Stimulated activated naive CD8-positive, alpha-beta T cell treated with anti-CD3 and anti-CD28 coated beads, Interleukin-15, amount 100 ng/mL, for 72 hours (primary cell): ENCODE results near the gene CCL5.
A peak's percentile ranks its signal among the peaks of the same experiment; 100 is the strongest.

Source experiments
- ATAC-seq: fragments of 150-1000 bp; cut with Tn5 transposase; 2 replicates; pipeline ENCODE4 v1.10.0; 2021; ENCODE audit warnings: mild to moderate bottlenecking, moderate library complexity
- DNase-seq, 2 donors: peaks; one replicate each; pipeline ENCODE4 v3.0.0; 2021 to 2022
- H3K27ac Mint-ChIP-seq, 2 donors: one replicate each; pipeline ENCODE4 v1.8.0; 2022; ENCODE audit warnings: mild to moderate bottlenecking in 2 of 2, mixed read lengths in 2 of 2, moderate library complexity in 2 of 2
- H3K27me3 Mint-ChIP-seq: one replicate; pipeline ENCODE4 v1.8.0; 2022; ENCODE audit warnings: mixed read lengths
- H3K4me1 Mint-ChIP-seq: one replicate; pipeline ENCODE4 v1.8.0; 2022; ENCODE audit warnings: mild to moderate bottlenecking, mixed read lengths
- H3K4me3 Mint-ChIP-seq, 2 donors: one replicate each; pipeline ENCODE4 v1.8.0; 2022; ENCODE audit warnings: mild to moderate bottlenecking in 2 of 2, mixed read lengths in 2 of 2, moderate library complexity in 1 of 2
- H3K9me3 Mint-ChIP-seq, 2 donors: one replicate each; pipeline ENCODE4 v1.8.0; 2022; ENCODE audit warnings: mixed read lengths in 2 of 2

CCL5 gene

GRCh38 chr17:35879773-35880654 is at the start of gene CCL5:
TSS of gene CCL5 (minus strand) at chr17:35880360.
- peak within 1 kb of the TSS; percentile 92 to 97 for H3K27ac Mint-ChIP-seq
- H3K4me3 Mint-ChIP-seq, result peak within 1 kb of the TSS; percentile 79 to 81
- no peaks in the 10 kb centered on the region for H3K9me3 Mint-ChIP-seq
- H3K27me3 Mint-ChIP-seq, result no peaks in the 10 kb centered on the region
- DNase-seq (peak; percentile 60 to 73), ATAC-seq (peak; percentile 96)
- peaks cover 60% of the 10 kb centered on the region for H3K4me1 Mint-ChIP-seq

- Mint-ChIP-seq H3K4me1 (peaks cover 30% of the 10 kb centered on the region), H3K27me3 (no peaks in the 10 kb centered on the region), H3K9me3 (no peaks in the 10 kb centered on the region), H3K4me3 (no peak overlapping the region), H3K27ac (no peak overlapping the region)
- DNase-seq (no peak), ATAC-seq (no peak)
Measured at GRCh38 chr17:35927714-35928113, 47.6 kb upstream of the CCL5 start.

- ATAC-seq (no peak), DNase-seq (no peak)
- H3K27me3 Mint-ChIP-seq, result no peaks in the 10 kb centered on the region
- H3K4me1 Mint-ChIP-seq, result peaks cover 27% of the 10 kb centered on the region
- no peak overlapping the region for H3K4me3 Mint-ChIP-seq
- H3K9me3 Mint-ChIP-seq, result no peaks in the 10 kb centered on the region
- no peak overlapping the region for H3K27ac Mint-ChIP-seq
Measured at GRCh38 chr17:35923609-35924114, 43.5 kb upstream of the CCL5 start.

GRCh38 chr17:35920229-35920628 is 40.1 kb upstream of the CCL5 start:
- peak overlapping the region in 1 of 2 donors; percentile 61 for H3K4me3 Mint-ChIP-seq
- H3K4me1 Mint-ChIP-seq, result peaks cover 37% of the 10 kb centered on the region
- DNase-seq (no peak), ATAC-seq (no peak)
- no peaks in the 10 kb centered on the region for H3K27me3 Mint-ChIP-seq
- no peak overlapping the region for H3K27ac Mint-ChIP-seq
- no peaks in the 10 kb centered on the region for H3K9me3 Mint-ChIP-seq

- ATAC-seq, result no peak
- H3K4me1 Mint-ChIP-seq, result peaks cover 52% of the 10 kb centered on the region
Measured at GRCh38 chr17:35918665-35919064, 38.5 kb upstream of the CCL5 start.

GRCh38 chr17:35917519-35918213 is 37.5 kb upstream of the CCL5 start:
- ATAC-seq, result no peak
- H3K27ac Mint-ChIP-seq, result no peak overlapping the region
- H3K4me3 Mint-ChIP-seq, result no peak overlapping the region
- H3K27me3 Mint-ChIP-seq, result no peaks in the 10 kb centered on the region
- DNase-seq, result no peak
- H3K9me3 Mint-ChIP-seq, result no peaks in the 10 kb centered on the region
- peaks cover 62% of the 10 kb centered on the region for H3K4me1 Mint-ChIP-seq

More at GRCh38 chr17:35918665-35919064, 38.5 kb upstream of the CCL5 start:
- Mint-ChIP-seq H3K4me3 (no peak overlapping the region), H3K27me3 (no peaks in the 10 kb centered on the region), H3K27ac (no peak overlapping the region), H3K9me3 (no peaks in the 10 kb centered on the region)
- no peak for DNase-seq

- Mint-ChIP-seq H3K4me1 (peaks cover 62% of the 10 kb centered on the region), H3K4me3 (no peak overlapping the region), H3K9me3 (no peaks in the 10 kb centered on the region), H3K27me3 (no peaks in the 10 kb centered on the region), H3K27ac (no peak overlapping the region)
- DNase-seq (no peak), ATAC-seq (no peak)
Measured at GRCh38 chr17:35915153-35915964, 35.2 kb upstream of the CCL5 start.

- Mint-ChIP-seq H3K9me3 (no peaks in the 10 kb centered on the region), H3K27me3 (no peaks in the 10 kb centered on the region), H3K4me3 (no peak overlapping the region), H3K27ac (peak overlapping the region in 1 of 2 donors; percentile 23), H3K4me1 (peaks cover 61% of the 10 kb centered on the region)
- ATAC-seq (no peak), DNase-seq (no peak)
Measured at GRCh38 chr17:35914354-35914753, 34.2 kb upstream of the CCL5 start.

- Mint-ChIP-seq H3K27ac (no peak overlapping the region), H3K9me3 (no peaks in the 10 kb centered on the region), H3K4me3 (no peak overlapping the region), H3K27me3 (no peaks in the 10 kb centered on the region), H3K4me1 (peaks cover 66% of the 10 kb centered on the region)
- DNase-seq, result no peak
- no peak for ATAC-seq
Measured at GRCh38 chr17:35913609-35914008, 33.4 kb upstream of the CCL5 start.

GRCh38 chr17:35912942-35913341 is 32.8 kb upstream of the CCL5 start:
- Mint-ChIP-seq H3K27me3 (no peaks in the 10 kb centered on the region), H3K4me1 (peaks cover 61% of the 10 kb centered on the region), H3K4me3 (peak overlapping the region in 1 of 2 donors; percentile 2), H3K9me3 (no peaks in the 10 kb centered on the region), H3K27ac (no peak overlapping the region)
- ATAC-seq (peak; percentile 42), DNase-seq (no peak)

GRCh38 chr17:35912339-35912912 is 32.3 kb upstream of the CCL5 start:
- no peak overlapping the region for H3K4me3 Mint-ChIP-seq

GRCh38 chr17:35909408-35909807 is 29.2 kb upstream of the CCL5 start:
- ATAC-seq (no peak), DNase-seq (no peak)
- no peak overlapping the region for H3K4me3 Mint-ChIP-seq
- H3K9me3 Mint-ChIP-seq, result no peaks in the 10 kb centered on the region
- peaks cover 42% of the 10 kb centered on the region for H3K4me1 Mint-ChIP-seq
- no peaks in the 10 kb centered on the region for H3K27me3 Mint-ChIP-seq
- H3K27ac Mint-ChIP-seq, result no peak overlapping the region

More at GRCh38 chr17:35912339-35912912, 32.3 kb upstream of the CCL5 start:
- Mint-ChIP-seq H3K9me3 (no peaks in the 10 kb centered on the region), H3K27ac (no peak overlapping the region), H3K4me1 (peaks cover 58% of the 10 kb centered on the region), H3K27me3 (no peaks in the 10 kb centered on the region)
- no peak for ATAC-seq
- no peak for DNase-seq

- DNase-seq, result no peak
- no peak overlapping the region for H3K4me3 Mint-ChIP-seq
- no peaks in the 10 kb centered on the region for H3K27me3 Mint-ChIP-seq
- ATAC-seq, result no peak
- H3K9me3 Mint-ChIP-seq, result no peaks in the 10 kb centered on the region
- H3K27ac Mint-ChIP-seq, result peak overlapping the region in 1 of 2 donors; percentile 1
- peaks cover 25% of the 10 kb centered on the region for H3K4me1 Mint-ChIP-seq
Measured at GRCh38 chr17:35907691-35908090, 27.5 kb upstream of the CCL5 start.

GRCh38 chr17:35906926-35907637 is 26.9 kb upstream of the CCL5 start:
- no peaks in the 10 kb centered on the region for H3K27me3 Mint-ChIP-seq
- H3K4me1 Mint-ChIP-seq, result peaks cover 21% of the 10 kb centered on the region
- ATAC-seq (no peak), DNase-seq (no peak)
- no peaks in the 10 kb centered on the region for H3K9me3 Mint-ChIP-seq
- H3K27ac Mint-ChIP-seq, result peak overlapping the region in 1 of 2 donors; percentile 12
- no peak overlapping the region for H3K4me3 Mint-ChIP-seq
